H9 (cell line): ENCODE data around the gene RALGAPA2. TPM values are rescaled to one million over a fixed set of nuclear protein-coding genes. Genes with fewer than 3 reads are reported as not detected.

Source experiments
- DNase-seq: peaks from one replicate; pipeline ENCODE4 v3.0.0-alpha.2; 2017
- H2AFZ ChIP-seq: one replicate; pipeline ENCODE4 v1.6.1; 2013; ENCODE audit warnings: mild to moderate bottlenecking, low read length, control low read depth, moderate library complexity
- H2AK5ac ChIP-seq: 2 replicates; pipeline ENCODE4 v1.6.1; 2013; ENCODE audit warnings: low read length, control low read depth, mixed read lengths; ENCODE audit not compliant: insufficient read length
- H2BK120ac ChIP-seq: one replicate; pipeline ENCODE4 v1.6.1; 2013; ENCODE audit warnings: low read depth, mild to moderate bottlenecking, low read length, control low read depth, inconsistent platforms; ENCODE audit not compliant: poor library complexity, severe bottlenecking
- H2BK12ac ChIP-seq: 2 replicates; pipeline ENCODE4 v1.6.1; 2013; ENCODE audit warnings: low read length, control low read depth, mixed read lengths, low read depth; ENCODE audit not compliant: insufficient read length
- H2BK15ac ChIP-seq: 2 replicates; pipeline ENCODE4 v1.6.1; 2013; ENCODE audit warnings: low read depth, low read length, control low read depth
- H2BK20ac ChIP-seq: one replicate; pipeline ENCODE4 v1.6.1; 2013; ENCODE audit warnings: low read depth, mild to moderate bottlenecking, low read length, control low read depth, inconsistent platforms; ENCODE audit not compliant: poor library complexity, severe bottlenecking
- H2BK5ac ChIP-seq: 2 replicates; pipeline ENCODE4 v1.6.1; 2013; ENCODE audit warnings: low read length, control low read depth, mixed read lengths; ENCODE audit not compliant: insufficient read length
- H3K14ac ChIP-seq: 2 replicates; pipeline ENCODE4 v1.6.1; 2013; ENCODE audit warnings: low read length, control low read depth; ENCODE audit not compliant: insufficient read depth
- H3K18ac ChIP-seq: 2 replicates; pipeline ENCODE4 v1.6.1; 2013; ENCODE audit warnings: low read depth, mild to moderate bottlenecking, mixed read lengths, low read length, control low read depth; ENCODE audit not compliant: insufficient read length
- H3K23ac ChIP-seq: 2 replicates; pipeline ENCODE4 v1.6.1; 2013; ENCODE audit warnings: low read length, control low read depth, mixed read lengths, low read depth; ENCODE audit not compliant: insufficient read length
- H3K23me2 ChIP-seq: 2 replicates; pipeline ENCODE4 v1.6.1; 2013; ENCODE audit warnings: low read depth, mild to moderate bottlenecking, mixed read lengths, low read length, control low read depth; ENCODE audit not compliant: insufficient read length, poor library complexity, severe bottlenecking
- H3K27ac ChIP-seq: 2 replicates; pipeline ENCODE4 v1.5.1; 2013; ENCODE audit warnings: low read length, control low read depth, mixed read lengths, low read depth; ENCODE audit not compliant: insufficient read length
- H3K27me3 ChIP-seq: 2 replicates; pipeline ENCODE4 v1.6.1; 2013; ENCODE audit warnings: low read length, control low read depth, inconsistent platforms; ENCODE audit not compliant: insufficient read depth
- H3K4ac ChIP-seq: 2 replicates; pipeline ENCODE4 v1.6.1; 2013; ENCODE audit warnings: low read depth, mild to moderate bottlenecking, control low read depth, inconsistent platforms, low read length, moderate library complexity
- H3K4me1 ChIP-seq: 2 replicates; pipeline ENCODE4 v1.6.1; 2013; ENCODE audit warnings: low read length, control low read depth, inconsistent platforms; ENCODE audit not compliant: insufficient read depth
- H3K4me2 ChIP-seq: 2 replicates; pipeline ENCODE4 v1.6.1; 2013; ENCODE audit warnings: low read length, control low read depth, mixed read lengths; ENCODE audit not compliant: insufficient read length, insufficient read depth
- H3K56ac ChIP-seq: 2 replicates; pipeline ENCODE4 v1.6.1; 2013; ENCODE audit warnings: low read depth, mild to moderate bottlenecking, mixed read lengths, low read length, control low read depth; ENCODE audit not compliant: insufficient read length
- H3K79me1 ChIP-seq: 2 replicates; pipeline ENCODE4 v1.6.1; 2013; ENCODE audit warnings: low read depth, mild to moderate bottlenecking, moderate library complexity, low read length, control low read depth, inconsistent platforms; ENCODE audit not compliant: insufficient read depth, poor library complexity, severe bottlenecking
- H3K79me2 ChIP-seq: 2 replicates; pipeline ENCODE4 v1.6.1; 2013; ENCODE audit warnings: low read length, control low read depth, inconsistent platforms; ENCODE audit not compliant: insufficient read depth
- H3K9ac ChIP-seq: 2 replicates; pipeline ENCODE4 v1.6.1; 2013; ENCODE audit warnings: low read length, control low read depth, mixed read lengths; ENCODE audit not compliant: insufficient read length; ENCODE audit errors: extremely low read depth
- H3K9me3 ChIP-seq: one replicate; pipeline ENCODE4 v1.6.1; 2013; ENCODE audit warnings: low read depth, low read length, inconsistent platforms; ENCODE audit not compliant: control insufficient read depth
- H3T11ph ChIP-seq: one replicate; pipeline ENCODE4 v1.6.1; 2013; ENCODE audit warnings: mild to moderate bottlenecking, low read length, control low read depth, inconsistent platforms
- H4K20me1 ChIP-seq: one replicate; pipeline ENCODE4 v1.6.1; 2013; ENCODE audit not compliant: control insufficient read depth, insufficient read length, insufficient read depth
- H4K5ac ChIP-seq: 2 replicates; pipeline ENCODE4 v1.6.1; 2013; ENCODE audit warnings: low read depth, mild to moderate bottlenecking, mixed read lengths, low read length, control low read depth; ENCODE audit not compliant: insufficient read length
- H4K8ac ChIP-seq: replicated peaks from 2 replicates; pipeline ENCODE4 v1.6.1; 2013; ENCODE audit warnings: low read length, control low read depth, mixed read lengths, low read depth; ENCODE audit not compliant: insufficient read length
- H4K91ac ChIP-seq: 2 replicates; pipeline ENCODE4 v1.6.1; 2013; ENCODE audit warnings: low read depth, mild to moderate bottlenecking, moderate library complexity, mixed read lengths, low read length, control low read depth; ENCODE audit not compliant: insufficient read length
- H3K27ac Mint-ChIP-seq, 3 experiments: 2 replicates in 2 of 3; 3 replicates in 1 of 3; pipeline ENCODE4 v1.8.0; 2020 to 2021; ENCODE audit warnings: mixed read lengths in 3 of 3, mild to moderate bottlenecking in 1 of 3, moderate library complexity in 1 of 3
- H3K27me3 Mint-ChIP-seq: 2 replicates; pipeline ENCODE4 v1.8.0; 2021; ENCODE audit warnings: low read depth, mild to moderate bottlenecking, moderate library complexity, mixed read lengths
- H3K36me3 Mint-ChIP-seq, 3 experiments: 2 replicates in 2 of 3; 3 replicates in 1 of 3; pipeline ENCODE4 v1.8.0; 2020 to 2021; ENCODE audit warnings: low read depth in 3 of 3, mixed read lengths in 3 of 3; ENCODE audit not compliant: insufficient read depth in 1 of 3
- H3K4me1 Mint-ChIP-seq, 2 experiments: 2 replicates each; pipeline ENCODE4 v1.8.0; 2020; ENCODE audit warnings: mixed read lengths in 2 of 2
- H3K4me3 Mint-ChIP-seq, 2 experiments: 2 replicates in 1 of 2; 3 replicates in 1 of 2; pipeline ENCODE4 v1.8.0; 2020 to 2021; ENCODE audit warnings: mild to moderate bottlenecking in 2 of 2, mixed read lengths in 2 of 2, moderate library complexity in 1 of 2
- H3K9me3 Mint-ChIP-seq, 2 experiments: 2 replicates in 1 of 2; 3 replicates in 1 of 2; pipeline ENCODE4 v1.8.0; 2020; ENCODE audit warnings: mild to moderate bottlenecking in 2 of 2, mixed read lengths in 2 of 2, moderate library complexity in 1 of 2
- CTCF ChIP-seq: fragments of 200-600 bp; sonication (generic); conservative IDR thresholded peaks from 3 replicates; pipeline ENCODE4 v1.8.0; 2021; ENCODE audit warnings: antibody characterized with exemption, mild to moderate bottlenecking
- WGBS: extraction: QIAGEN DNeasy Blood & Tissue Kit; methylation state at CpG from one replicate; pipeline ENCODE4 v1.1.7; 2013; ENCODE audit warnings: missing lambda C conversion rate, low lambda C conversion rate, mixed read lengths; ENCODE audit not compliant: insufficient read length; ENCODE audit errors: extremely low coverage; 5-methylcytosine and 5-hydroxymethylcytosine counted together
- total RNA-seq: library from RNA; stranded (reverse); gene quantifications from 2 replicates; pipeline ENCODE4 v1.2.1, GENCODE V29; 2021

RALGAPA2 gene
- total RNA-seq, 1 experiment from 2014 or later = 16.6 TPM

- no peak overlapping the region for H3K27ac Mint-ChIP-seq
Observed at GRCh38 chr20:20637998-20638725, 74.3 kb downstream of the RALGAPA2 start.

More at GRCh38 chr20:20637998-20638725, 74.3 kb downstream of the RALGAPA2 start:
- H3K27me3 Mint-ChIP-seq = peaks cover 1% of the 10 kb centered on the region; the same call in 1 of the 2 replicates
- H3K27ac ChIP-seq = no peak overlapping the region
- H3K9me3 Mint-ChIP-seq = no peaks in the 10 kb centered on the region
- H3K79me1 ChIP-seq = no peaks in the 10 kb centered on the region
- no peak for TF ChIP-seq CTCF
- H3K23me2 ChIP-seq = no peaks in the 10 kb centered on the region
- no peak for DNase-seq
- whole genome bisulfite sequencing = no CpG with 5 or more reads among the region's 7 CpGs
- peaks cover 19 to 29% (median 26%) of the 10 kb centered on the region in 3 experiments; a peak in 6 of 7 replicates for H3K36me3 Mint-ChIP-seq
- H3K4me3 Mint-ChIP-seq = no peak overlapping the region
- no peak overlapping the region for H2BK5ac ChIP-seq
- no peak overlapping the region for H3T11ph ChIP-seq
- H3K18ac ChIP-seq = no peak overlapping the region
- H3K56ac ChIP-seq = no peak overlapping the region
- H4K20me1 ChIP-seq = no peaks in the 10 kb centered on the region
- no peak overlapping the region; the same call in 1 of the 2 replicates for H3K14ac ChIP-seq
- H4K5ac ChIP-seq = no peak overlapping the region
- no peaks in the 10 kb centered on the region for H3K79me2 ChIP-seq
- H3K23ac ChIP-seq = no peak overlapping the region
- no peaks in the 10 kb centered on the region for H3K9me3 ChIP-seq
- H4K8ac ChIP-seq = no peak overlapping the region
- H4K91ac ChIP-seq = no peak overlapping the region
- H2AFZ ChIP-seq = no peak overlapping the region
- H3K4ac ChIP-seq = no peak overlapping the region
- no peak overlapping the region for H2BK12ac ChIP-seq
- H3K4me1 Mint-ChIP-seq = peaks cover 3 to 6% of the 10 kb centered on the region in 2 experiments; a peak in 3 of 4 replicates
- H2BK120ac ChIP-seq = no peak overlapping the region
- no peaks in the 10 kb centered on the region for H3K4me1 ChIP-seq
- no peaks in the 10 kb centered on the region for H3K27me3 ChIP-seq
- no peak overlapping the region for H3K4me2 ChIP-seq
- no peak overlapping the region for H2BK15ac ChIP-seq
- H2BK20ac ChIP-seq = no peak overlapping the region
- no peak overlapping the region for H2AK5ac ChIP-seq
- H3K9ac ChIP-seq = no peak overlapping the region
